GM23338 (cell line): ENCODE measurements around the gene TUB. TPM values are rescaled to one million over a fixed set of nuclear protein-coding genes. Genes with fewer than 3 reads are reported as not detected.

Experiments used
- ATAC-seq: fragments of 200-7000 bp; cut with Tn5 transposase; 3 replicates; pipeline ENCODE4 v1.9.1; 2020
- DNase-seq: peaks from one replicate; pipeline ENCODE4 v3.0.0-alpha.2; 2015; ENCODE audit warnings: low spot score
- H2AFZ ChIP-seq: fragments of 200-600 bp; sonication (generic); 2 replicates; pipeline ENCODE4 v1.8.0; 2016; ENCODE audit warnings: antibody characterized with exemption, mild to moderate bottlenecking, moderate library complexity
- H3F3A ChIP-seq: fragments of 200-600 bp; sonication (generic); replicated peaks from 2 replicates; pipeline ENCODE4 v1.8.0; 2017; ENCODE audit warnings: antibody characterized with exemption, mixed run types, low read depth
- H3K27ac ChIP-seq: fragments of 200-600 bp; sonication (generic); 2 replicates; pipeline ENCODE4 v1.6.1; 2016; ENCODE audit warnings: low read depth
- H3K27me3 ChIP-seq: fragments of 200-600 bp; sonication (generic); 2 replicates; pipeline ENCODE4 v1.8.0; 2016; ENCODE audit warnings: mild to moderate bottlenecking, mixed run types, moderate library complexity; ENCODE audit not compliant: insufficient read depth
- H3K36me3 ChIP-seq: fragments of 200-600 bp; sonication (generic); 2 replicates; pipeline ENCODE4 v1.8.0; 2016; ENCODE audit warnings: mild to moderate bottlenecking; ENCODE audit not compliant: insufficient read depth
- H3K4me1 ChIP-seq: fragments of 200-600 bp; sonication (generic); 2 replicates; pipeline ENCODE4 v1.8.0; 2016; ENCODE audit warnings: mild to moderate bottlenecking, moderate library complexity; ENCODE audit not compliant: insufficient read depth
- H3K4me2 ChIP-seq: fragments of 200-600 bp; sonication (generic); 2 replicates; pipeline ENCODE4 v1.7.1; 2017; ENCODE audit warnings: mixed run types
- H3K4me3 ChIP-seq: fragments of 200-600 bp; sonication (generic); 2 replicates; pipeline ENCODE4 v1.6.1; 2016; ENCODE audit warnings: mixed run types
- H3K79me2 ChIP-seq: fragments of 200-600 bp; sonication (generic); replicated peaks from 2 replicates; pipeline ENCODE4 v1.8.0; 2017; ENCODE audit warnings: mild to moderate bottlenecking; ENCODE audit not compliant: insufficient read depth
- H3K9me2 ChIP-seq: fragments of 200-600 bp; sonication (generic); 2 replicates; pipeline ENCODE4 v1.8.0; 2017; ENCODE audit not compliant: insufficient read depth
- H4K20me1 ChIP-seq: fragments of 200-600 bp; sonication (generic); replicated peaks from 2 replicates; pipeline ENCODE4 v1.8.0; 2017; ENCODE audit warnings: mild to moderate bottlenecking; ENCODE audit not compliant: insufficient read depth
- H3K27ac Mint-ChIP-seq: 2 replicates; pipeline ENCODE4 v1.8.0; 2020; ENCODE audit warnings: inconsistent platforms, mild to moderate bottlenecking, moderate library complexity, mixed read lengths
- H3K27me3 Mint-ChIP-seq: 3 replicates; pipeline ENCODE4 v1.8.0; 2022; ENCODE audit warnings: low read depth, mild to moderate bottlenecking, moderate library complexity, mixed read lengths, inconsistent platforms; ENCODE audit not compliant: insufficient read depth, poor library complexity
- H3K36me3 Mint-ChIP-seq: 3 replicates; pipeline ENCODE4 v1.8.0; 2021; ENCODE audit warnings: low read depth, mild to moderate bottlenecking, inconsistent platforms, moderate library complexity, mixed read lengths
- H3K4me1 Mint-ChIP-seq: 3 replicates; pipeline ENCODE4 v1.8.0; 2020; ENCODE audit warnings: mild to moderate bottlenecking, inconsistent platforms, mixed read lengths
- H3K4me3 Mint-ChIP-seq: 3 replicates; pipeline ENCODE4 v1.8.0; 2021; ENCODE audit warnings: moderate library complexity, mild to moderate bottlenecking, inconsistent platforms, mixed read lengths
- H3K9me3 Mint-ChIP-seq: 3 replicates; pipeline ENCODE4 v1.8.0; 2020; ENCODE audit warnings: moderate library complexity, mild to moderate bottlenecking, inconsistent platforms, mixed read lengths
- CREB1 ChIP-seq: fragments of 250-450 bp; sonication (Bioruptor Pico); IDR thresholded peaks from 2 replicates; pipeline ENCODE4 v1.5.0; 2020; ENCODE audit warnings: low read depth, mild to moderate bottlenecking, moderate library complexity
- CTCF ChIP-seq, 2 experiments: fragments of 200-600 bp in 1 of 2; sonication (generic) in 1 of 2; conservative IDR thresholded peaks; 2 replicates each; pipeline versions ENCODE4 v1.5.1 to v1.6.1; 2016 to 2017; ENCODE audit warnings: antibody characterized with exemption in 2 of 2, low read depth in 2 of 2, mild to moderate bottlenecking in 2 of 2, moderate library complexity in 1 of 2
- ETS1 ChIP-seq: IDR thresholded peaks from 2 replicates; pipeline ENCODE4 v1.6.1; 2016; ENCODE audit warnings: antibody characterized with exemption
- EZH2 ChIP-seq: fragments of 200-600 bp; sonication (generic); IDR thresholded peaks from one replicate; pipeline ENCODE4 v1.8.0; 2017; ENCODE audit warnings: antibody characterized with exemption, mild to moderate bottlenecking, low read depth; ENCODE audit not compliant: unreplicated experiment
- EZH2phosphoT487 ChIP-seq: fragments of 200-600 bp; sonication (generic); IDR thresholded peaks from one replicate; pipeline ENCODE4 v1.8.1; 2018; ENCODE audit warnings: antibody characterized with exemption; ENCODE audit not compliant: unreplicated experiment
- JUNB ChIP-seq: IDR thresholded peaks from one replicate; pipeline ENCODE4 v1.6.1; 2016; ENCODE audit warnings: antibody characterized with exemption; ENCODE audit not compliant: unreplicated experiment
- NANOG ChIP-seq: IDR thresholded peaks from 2 replicates; pipeline ENCODE4 v1.6.1; 2016; ENCODE audit warnings: antibody characterized with exemption, borderline replicate concordance
- POLR2AphosphoS5 ChIP-seq: IDR thresholded peaks from 2 replicates; pipeline ENCODE4 v1.6.1; 2016; ENCODE audit warnings: antibody characterized with exemption, low read depth
- REST ChIP-seq: IDR thresholded peaks from one replicate; pipeline ENCODE4 v1.6.1; 2018; ENCODE audit warnings: antibody characterized with exemption; ENCODE audit not compliant: unreplicated experiment
- STAT1 ChIP-seq: IDR thresholded peaks from one replicate; pipeline ENCODE4 v1.6.1; 2016; ENCODE audit warnings: antibody characterized with exemption; ENCODE audit not compliant: unreplicated experiment
- ZNF114 ChIP-seq: fragments of 250-450 bp; sonication (Bioruptor Pico); IDR thresholded peaks from 2 replicates; pipeline ENCODE4 v1.5.0; 2020; ENCODE audit warnings: mild to moderate bottlenecking, moderate library complexity
- ZNF331 ChIP-seq: fragments of 250-450 bp; sonication (Bioruptor Pico); IDR thresholded peaks from 2 replicates; pipeline ENCODE4 v1.5.0; 2020; ENCODE audit warnings: low read depth, mild to moderate bottlenecking, moderate library complexity
- ZNF462 ChIP-seq: fragments of 250-450 bp; sonication (Bioruptor Pico); IDR thresholded peaks from 2 replicates; pipeline ENCODE4 v1.5.0; 2020; ENCODE audit warnings: mild to moderate bottlenecking, moderate library complexity
- polyA plus RNA-seq: library from polyadenylated mRNA; unstranded; fragments of >200 nt; fragmentation: Nextera tagmentation; extraction: Ambion mirVana; gene quantifications from 2 replicates; pipeline ENCODE4 v1.2.1, GENCODE V29; 2016
- total RNA-seq: library from RNA; depleted of rRNA; stranded (reverse); fragments of >200 nt; shearing (Covaris generic); gene quantifications from 2 replicates; pipeline ENCODE4 v1.2.3, GENCODE V29; 2014

TUB gene
- total and polyA plus RNA-seq, 2 experiments from 2014 or later = 5.5 to 30.4 TPM

- Mint-ChIP-seq H3K36me3 (peaks cover 30% of the 10 kb centered on the region), H3K9me3 (no peaks in the 10 kb centered on the region), H3K4me3 (no peak overlapping the region), H3K27me3 (peaks cover 7% of the 10 kb centered on the region), H3K4me1 (no peaks in the 10 kb centered on the region), H3K27ac (no peak overlapping the region)
- TF ChIP-seq CREB1 (CRISPR knock-in tag) (no peak), CTCF (conservative IDR thresholded peaks at IDR 0.05; ENCODE audit: low read depth in 2 of 2) (no peak), NANOG (no peak), JUNB (no peak), ZNF462 (CRISPR knock-in tag) (no peak), ETS1 (no peak), STAT1 (no peak), EZH2phosphoT487 (no peak), ZNF114 (CRISPR knock-in tag) (no peak), ZNF331 (CRISPR knock-in tag) (no peak), EZH2 (no peak), POLR2AphosphoS5 (no peak), REST (no peak)
- Histone ChIP-seq H3K4me1 (no peaks in the 10 kb centered on the region), H3K79me2 (no peaks in the 10 kb centered on the region), H3K27me3 (no peaks in the 10 kb centered on the region), H3K9me2 (no peaks in the 10 kb centered on the region), H3F3A (no peaks in the 10 kb centered on the region), H3K4me3 (no peak overlapping the region), H3K4me2 (no peak overlapping the region), H3K27ac (no peak overlapping the region), H2AFZ (no peak overlapping the region), H4K20me1 (peaks cover 2% of the 10 kb centered on the region; the same call in 1 of the 2 replicates), H3K36me3 (peaks cover 10% of the 10 kb centered on the region)
- ATAC-seq (no peak), DNase-seq (no peak)
These were observed 16.9 kb downstream of the TUB start for GRCh38 chr11:8097926-8098325.
